GM18951 (cell line): ENCODE measurements around the gene FCHSD1.

Source experiments
- POLR2A ChIP-seq: IDR thresholded peaks from 4 replicates; pipeline ENCODE4 v1.6.1; 2011; ENCODE audit warnings: mild to moderate bottlenecking; ENCODE audit not compliant: insufficient read length, insufficient read depth; ENCODE audit errors: extremely low read depth
- in situ Hi-C: fragments of 300-500 bp; cut with MboI; formaldehyde crosslinking; loops from one replicate; pipeline ENCODE4 v1.12.0; 2022; ENCODE audit warnings: low sequenced_read_pairs, mixed read lengths, inconsistent platforms; ENCODE audit not compliant: unreplicated experiment

Gene FCHSD1

GRCh38 chr5:141609044-141609443 lies 42.2 kb downstream of the FCHSD1 start:
- in situ Hi-C loops = no loop called here
- no peak for TF ChIP-seq POLR2A

- no peak for TF ChIP-seq POLR2A
- in situ Hi-C loops = no loop called here
Measured at GRCh38 chr5:141608557-141608956, 42.7 kb downstream of the FCHSD1 start.

- in situ Hi-C loops = no loop called here
- no peak for TF ChIP-seq POLR2A
Measured at GRCh38 chr5:141608046-141608445, 43.2 kb downstream of the FCHSD1 start.

GRCh38 chr5:141605523-141606277 lies 45.5 kb downstream of the FCHSD1 start:
- TF ChIP-seq POLR2A = no peak
- in situ Hi-C loops = no loop called here

GRCh38 chr5:141603923-141604717 lies 47.1 kb downstream of the FCHSD1 start:
- in situ Hi-C loops = no loop called here
- TF ChIP-seq POLR2A = no peak

- in situ Hi-C loops = no loop called here
- no peak for TF ChIP-seq POLR2A
Measured at GRCh38 chr5:141602606-141603005, 48.6 kb downstream of the FCHSD1 start.

- in situ Hi-C loops = no loop called here
- no peak for TF ChIP-seq POLR2A
Measured at GRCh38 chr5:141598391-141599345, 52.5 kb downstream of the FCHSD1 start.

- in situ Hi-C loops = no loop called here
- no peak for TF ChIP-seq POLR2A
Measured at GRCh38 chr5:141597814-141598213, 53.4 kb downstream of the FCHSD1 start.

GRCh38 chr5:141597394-141597793 lies 53.8 kb downstream of the FCHSD1 start:
- TF ChIP-seq POLR2A = no peak
- in situ Hi-C loops = no loop called here

- in situ Hi-C loops = no loop called here
- no peak for TF ChIP-seq POLR2A
Measured at GRCh38 chr5:141596867-141597266, 54.4 kb downstream of the FCHSD1 start.

- TF ChIP-seq POLR2A = no peak
- in situ Hi-C loops = no loop called here
Measured at GRCh38 chr5:141590127-141590526, 61.1 kb downstream of the FCHSD1 start.
